Aorta (tissue), 5 donors: ENCODE measurements around the gene CARM1. TPM values are rescaled to one million over a fixed set of nuclear protein-coding genes. Genes with fewer than 3 reads are reported as not detected.

Experiments
- ATAC-seq: fragments of 200-7000 bp; cut with Tn5 transposase; one replicate; pipeline ENCODE4 v1.9.1; 2022; ENCODE audit warnings: moderate library complexity; ENCODE audit not compliant: low FRiP score
- DNase-seq, 2 donors: peaks; one replicate each; pipeline ENCODE4 v3.0.0-alpha.2; 2020
- H3K27ac ChIP-seq, 2 donors: one replicate each; pipeline ENCODE4 v1.5.1; 2013; ENCODE audit warnings: low read length in 2 of 2, mild to moderate bottlenecking in 2 of 2, moderate library complexity in 2 of 2, control low read depth in 1 of 2, inconsistent platforms in 1 of 2, low read depth in 1 of 2
- H3K27me3 ChIP-seq, 2 donors: one replicate each; pipeline ENCODE4 v1.6.1; 2013; ENCODE audit warnings: control low read depth in 1 of 2, low read length in 1 of 2, mild to moderate bottlenecking in 1 of 2, moderate library complexity in 1 of 2; ENCODE audit not compliant: insufficient read depth in 2 of 2, control insufficient read depth in 1 of 2
- H3K36me3 ChIP-seq, 2 donors: one replicate each; pipeline ENCODE4 v1.6.1; 2013; ENCODE audit warnings: control low read depth in 1 of 2, low read length in 1 of 2, mild to moderate bottlenecking in 1 of 2; ENCODE audit not compliant: insufficient read depth in 2 of 2, control insufficient read depth in 1 of 2
- H3K4me1 ChIP-seq, 2 donors: one replicate each; pipeline ENCODE4 v1.6.1; 2013; ENCODE audit warnings: low read length in 2 of 2, control low read depth in 1 of 2, mild to moderate bottlenecking in 1 of 2, moderate library complexity in 1 of 2; ENCODE audit not compliant: insufficient read depth in 2 of 2, control insufficient read depth in 1 of 2
- H3K4me3 ChIP-seq, 2 donors: one replicate each; pipeline ENCODE4 v1.5.1; 2013; ENCODE audit warnings: low read length in 2 of 2, control low read depth in 1 of 2, mild to moderate bottlenecking in 1 of 2
- H3K9me3 ChIP-seq: one replicate; pipeline ENCODE4 v1.6.1; 2013; ENCODE audit warnings: mild to moderate bottlenecking, low read length; ENCODE audit not compliant: control insufficient read depth
- WGBS, 2 donors: extraction: QIAGEN DNeasy Blood & Tissue Kit; methylation state at CpG; one replicate each; pipeline ENCODE4 v1.1.7; 2013; 5-methylcytosine and 5-hydroxymethylcytosine counted together
- intact Hi-C, 2 donors: fragments of 100-400 bp; cut with DNase I; formaldehyde crosslinking; loops; one replicate each; pipeline versions ENCODE4 v1.14.2 to v1.15.0; 2022
- microRNA-seq, 2 donors: library from miRNA; unstranded; fragments of <30 nt; microRNA quantifications; one replicate each; pipeline ENCODE4 v1.2.0, GENCODE V29; 2020
- polyA plus RNA-seq, 2 donors: library from polyadenylated mRNA; stranded (reverse); fragments of 200-250 nt; gene quantifications; one replicate each; pipeline ENCODE4 v1.2.3, GENCODE V29; 2013
- total RNA-seq, 2 donors: library from RNA; stranded (reverse); fragmentation: NEBNext Ultra II Directional; extraction: Animal tissue kit (Norgen Biotek cat#: 25700); gene quantifications; one replicate each; pipeline ENCODE4 v1.2.1, GENCODE V29; 2021
- donor health status: healthy with polysubstance abuse.
- donor health status: Bipolar disorder and iron deficiency.
- donor health status: DM: no; HTN: no; CAD: no.
- donor health status: DM: no; HTN: no; CAD: no.
- donor health status: DM: yes; HTN: yes; CAD: no.

CARM1 gene
- total and polyA plus RNA-seq, 4 donors: 11.5 to 41.4 (median 25.9) TPM

DNA sequence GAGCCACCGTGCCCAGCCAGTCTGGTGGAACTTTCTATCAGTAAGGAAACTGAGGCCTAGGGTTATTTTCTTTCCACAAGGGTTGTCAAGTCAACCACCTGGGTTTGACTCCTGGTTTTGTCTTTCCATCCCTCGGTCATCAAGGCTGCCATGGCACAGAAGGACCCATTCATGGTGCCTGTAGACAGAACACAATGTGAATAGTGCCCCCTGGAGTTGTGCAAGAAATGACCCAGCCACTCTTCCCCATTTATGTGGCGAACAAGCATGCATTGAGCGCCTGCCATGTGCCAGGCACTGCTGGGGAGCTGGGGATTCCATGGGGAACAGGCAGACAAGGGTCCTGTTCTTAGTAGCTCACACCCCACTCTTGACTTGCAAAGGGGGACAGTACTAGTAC, 93.5 kb downstream of the CARM1 start:
- H3K4me1 ChIP-seq: no peaks in the 10 kb centered on the region
- 95 to 97% methylated on average over 4 of the region's 4 CpGs for WGBS, 2 donors
- intact Hi-C loops: no loop called here
- no peaks in the 10 kb centered on the region for H3K9me3 ChIP-seq
- H3K27me3 ChIP-seq: no peaks in the 10 kb centered on the region
- no peak for ATAC-seq
- no peak overlapping the region for H3K27ac ChIP-seq
- no peak overlapping the region for H3K4me3 ChIP-seq
- DNase-seq: no peak
- no peaks in the 10 kb centered on the region for H3K36me3 ChIP-seq

- DNase-seq (no peak), ATAC-seq (no peak)
- intact Hi-C loops: no loop called here
- 77 to 85% methylated on average over 6 of the region's 6 CpGs for WGBS, 2 donors
- Histone ChIP-seq H3K9me3 (no peaks in the 10 kb centered on the region), H3K4me1 (no peaks in the 10 kb centered on the region), H3K36me3 (no peaks in the 10 kb centered on the region), H3K27ac (no peak overlapping the region), H3K27me3 (no peaks in the 10 kb centered on the region), H3K4me3 (no peak overlapping the region)
Observed at GRCh38 chr19:10965398-10965797, 94.0 kb downstream of the CARM1 start.

DNA sequence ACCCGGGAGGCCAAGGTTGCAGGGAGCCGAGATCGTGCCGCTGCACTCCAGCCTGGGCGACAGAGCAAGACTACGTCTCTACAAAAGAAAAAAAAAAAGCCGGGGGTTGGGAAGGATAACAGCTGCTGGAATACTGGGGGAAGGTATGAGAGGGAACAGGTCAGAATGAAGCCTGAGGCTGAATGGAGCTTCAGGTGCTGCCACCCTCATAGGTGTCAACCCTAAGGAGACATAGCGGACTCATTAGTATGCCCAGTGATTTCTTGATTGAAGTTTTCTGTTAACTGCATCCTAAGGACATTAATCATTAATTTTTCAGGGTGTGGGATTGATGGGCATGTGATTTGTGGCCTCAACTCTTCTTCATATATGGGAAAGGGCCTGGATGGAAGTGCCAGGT, 95.5 kb downstream of the CARM1 start:
- H3K4me1 ChIP-seq: no peaks in the 10 kb centered on the region
- intact Hi-C loops: no loop called here
- ATAC-seq (no peak), DNase-seq (no peak)
- no peak overlapping the region for H3K27ac ChIP-seq
- no peaks in the 10 kb centered on the region for H3K36me3 ChIP-seq
- WGBS, 2 donors: 88% methylated on average over 8 of the region's 8 CpGs
- H3K9me3 ChIP-seq: no peaks in the 10 kb centered on the region
- H3K4me3 ChIP-seq: no peak overlapping the region
- no peaks in the 10 kb centered on the region for H3K27me3 ChIP-seq

DNA sequence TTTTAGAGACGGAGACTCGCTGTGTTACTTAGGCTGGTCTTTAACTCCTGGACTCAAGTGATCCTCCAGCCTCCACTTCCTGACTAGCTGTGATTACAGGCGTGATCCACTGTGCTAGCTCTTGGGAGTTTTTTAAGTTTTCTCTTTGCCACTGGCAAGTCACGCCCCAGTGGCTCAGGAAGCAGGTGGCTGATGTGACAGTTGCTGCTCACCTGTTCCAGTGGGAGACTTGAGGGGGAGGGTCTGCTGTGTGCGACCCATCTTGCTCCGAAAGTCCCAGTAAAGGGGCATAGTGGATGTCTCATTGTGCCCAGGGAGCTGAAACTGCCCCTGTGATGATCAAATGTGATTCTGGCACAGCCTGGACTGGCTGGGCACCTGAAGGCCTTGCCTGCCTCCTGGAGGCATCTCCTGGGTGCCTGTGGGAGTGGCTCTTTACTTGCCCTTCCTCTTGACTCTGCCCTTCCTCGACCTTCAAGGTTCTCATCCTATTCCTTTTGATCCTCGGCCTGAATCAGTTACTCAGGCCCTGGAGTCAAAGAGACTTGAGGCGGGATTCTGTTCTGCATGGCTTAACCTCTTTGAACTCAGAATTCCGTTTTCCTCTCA, 97.3 kb downstream of the CARM1 start:
- H3K27ac ChIP-seq: no peak overlapping the region
- no peaks in the 10 kb centered on the region for H3K4me1 ChIP-seq
- no peak for DNase-seq
- no peaks in the 10 kb centered on the region for H3K27me3 ChIP-seq
- ATAC-seq: no peak
- H3K4me3 ChIP-seq: no peak overlapping the region
- 72 to 73% methylated on average over 10 of the region's 10 CpGs for WGBS, 2 donors
- H3K9me3 ChIP-seq: no peaks in the 10 kb centered on the region
- intact Hi-C loops: no loop called here
- no peaks in the 10 kb centered on the region for H3K36me3 ChIP-seq

- 92 to 95% methylated on average over 8 of the region's 8 CpGs for WGBS, 2 donors
- no peak for ATAC-seq
Observed at GRCh38 chr19:10971107-10971726, 99.9 kb downstream of the CARM1 start.

More at GRCh38 chr19:10971107-10971726, 99.9 kb downstream of the CARM1 start:
- Histone ChIP-seq H3K9me3 (no peaks in the 10 kb centered on the region), H3K4me1 (peaks cover 0 to under 1% of the 10 kb centered on the region in 2 donors), H3K27me3 (no peaks in the 10 kb centered on the region), H3K27ac (no peak overlapping the region), H3K4me3 (no peak overlapping the region), H3K36me3 (no peaks in the 10 kb centered on the region)
- intact Hi-C loops: no loop called here
- no peak for DNase-seq

Small RNA genes within 50 kb of the gene (microRNA-seq; reads per million reads assigned to microRNA genes)
- 0 to 1.8 reads per million in 2 donors for gene MIR6793

Other genes starting within 250 kb of the CARM1 start
- 100 to 1,000 TPM; 158 to 176 TPM for gene SLC44A2, start 246.0 kb upstream of the CARM1 start, total RNA-seq
- gene SLC44A2, start 246.0 kb upstream of the CARM1 start, polyA plus RNA-seq: 100 to 1,000 TPM in 1 of 2 donors, 10 to 100 TPM in 1; 30.9 to 146 TPM
- 100 to 1,000 TPM; 168 to 190 TPM for gene ILF3, start 217.2 kb upstream of the CARM1 start, total RNA-seq
- gene ILF3, start 217.2 kb upstream of the CARM1 start, polyA plus RNA-seq: 100 to 1,000 TPM in 1 of 2 donors, 10 to 100 TPM in 1; 40.2 to 111 TPM
- 10 to 100 TPM; 25.0 to 31.5 TPM for gene QTRT1, start 170.1 kb upstream of the CARM1 start, total RNA-seq
- gene QTRT1, start 170.1 kb upstream of the CARM1 start, polyA plus RNA-seq: 100 to 1,000 TPM in 1 of 2 donors, 10 to 100 TPM in 1; 54.2 to 243 TPM
- gene DNM2, start 153.5 kb upstream of the CARM1 start, total RNA-seq: 100 to 1,000 TPM; 118 to 160 TPM
- 10 to 100 TPM; 51.7 to 89.7 TPM for gene DNM2, start 153.5 kb upstream of the CARM1 start, polyA plus RNA-seq
- 10 to 100 TPM; 14.4 to 17.9 TPM for gene TMED1, start 35.3 kb upstream of the CARM1 start, total RNA-seq
- gene TMED1, start 35.3 kb upstream of the CARM1 start, polyA plus RNA-seq: 10 to 100 TPM; 29.2 to 34.4 TPM
- gene C19orf38, start 23.1 kb upstream of the CARM1 start, total RNA-seq: 1 to 10 TPM; 1.5 to 2.0 TPM
- 1 to 10 TPM in 1 of 2 donors, under 1 TPM in 1; 0.90 to 1.6 TPM for gene C19orf38, start 23.1 kb upstream of the CARM1 start, polyA plus RNA-seq
- 10 to 100 TPM; 36.5 to 41.8 TPM for gene YIPF2, start 57.1 kb downstream of the CARM1 start, total RNA-seq
- 10 to 100 TPM; 30.1 to 41.1 TPM for gene YIPF2, start 57.1 kb downstream of the CARM1 start, polyA plus RNA-seq
- gene TIMM29, start 57.3 kb downstream of the CARM1 start, total RNA-seq: 10 to 100 TPM; 13.7 to 15.7 TPM
- gene TIMM29, start 57.3 kb downstream of the CARM1 start, polyA plus RNA-seq: 10 to 100 TPM; 15.2 to 16.0 TPM
- 10 to 100 TPM; 65.0 to 67.4 TPM for gene SMARCA4, start 89.5 kb downstream of the CARM1 start, total RNA-seq
- 10 to 100 TPM; 17.8 to 61.8 TPM for gene SMARCA4, start 89.5 kb downstream of the CARM1 start, polyA plus RNA-seq
- gene LDLR, start 217.9 kb downstream of the CARM1 start, total RNA-seq: 10 to 100 TPM; 50.4 to 94.0 TPM
- gene LDLR, start 217.9 kb downstream of the CARM1 start, polyA plus RNA-seq: 1 to 10 TPM; 3.4 to 9.5 TPM